MG63 (cell line): ENCODE measurements around the gene KAT2B. TPM values are rescaled to one million over a fixed set of nuclear protein-coding genes. Genes with fewer than 3 reads are reported as not detected.

Experiments
- DNase-seq: peaks from one replicate; pipeline ENCODE4 v3.0.0-alpha.2; 2020
- H3K27me3 ChIP-seq: fragments of 250-450 bp; sonication (Bioruptor Pico); 2 replicates; pipeline ENCODE4 v1.5.1; 2020; ENCODE audit warnings: mild to moderate bottlenecking, moderate library complexity
- H3K36me3 ChIP-seq: fragments of 250-450 bp; sonication (Bioruptor Pico); 2 replicates; pipeline ENCODE4 v1.5.1; 2020; ENCODE audit warnings: mild to moderate bottlenecking, moderate library complexity
- H3K4me3 ChIP-seq: fragments of 250-450 bp; sonication (Bioruptor Pico); 2 replicates; pipeline ENCODE4 v1.5.1; 2020; ENCODE audit warnings: mild to moderate bottlenecking, moderate library complexity
- H3K9me3 ChIP-seq: fragments of 250-450 bp; sonication (Bioruptor Pico); 2 replicates; pipeline ENCODE4 v1.5.1; 2020; ENCODE audit warnings: mild to moderate bottlenecking, moderate library complexity
- total RNA-seq: library from RNA; depleted of rRNA; stranded (reverse); fragments of >200 nt; shearing (Covaris generic); gene quantifications from 2 replicates; pipeline ENCODE4 v1.2.3, GENCODE V29; 2014; ENCODE audit warnings: low replicate concordance

Gene KAT2B
- total RNA-seq, 1 experiment from 2014 or later: 10.8 TPM

GRCh38 chr3:20100151-20100550 is 59.9 kb downstream of the KAT2B start:
- no peaks in the 10 kb centered on the region for H3K36me3 ChIP-seq
- no peak for DNase-seq
- H3K4me3 ChIP-seq: no peak overlapping the region
- H3K27me3 ChIP-seq: no peaks in the 10 kb centered on the region
- H3K9me3 ChIP-seq: no peaks in the 10 kb centered on the region

DNA sequence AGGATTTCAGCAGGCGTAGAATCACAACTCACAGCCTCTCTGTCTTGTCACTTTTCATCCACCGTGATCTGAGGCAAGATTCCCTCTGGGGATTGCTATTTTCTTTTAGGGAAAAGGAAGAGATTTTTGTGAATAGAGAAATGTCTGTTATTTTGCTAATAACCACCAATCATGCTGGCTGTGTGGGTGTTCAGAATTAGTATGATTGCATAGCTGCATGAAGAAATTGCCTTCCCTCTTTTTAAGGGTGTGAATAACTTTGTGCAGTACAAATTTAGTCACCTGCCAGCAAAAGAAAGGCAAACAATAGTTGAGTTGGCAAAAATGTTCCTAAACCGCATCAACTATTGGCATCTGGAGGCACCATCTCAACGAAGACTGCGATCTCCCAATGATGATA is 60.8 kb downstream of the KAT2B start:
- H3K4me3 ChIP-seq: no peak overlapping the region
- no peaks in the 10 kb centered on the region for H3K27me3 ChIP-seq
- H3K9me3 ChIP-seq: no peaks in the 10 kb centered on the region
- no peak for DNase-seq
- H3K36me3 ChIP-seq: no peaks in the 10 kb centered on the region

DNA sequence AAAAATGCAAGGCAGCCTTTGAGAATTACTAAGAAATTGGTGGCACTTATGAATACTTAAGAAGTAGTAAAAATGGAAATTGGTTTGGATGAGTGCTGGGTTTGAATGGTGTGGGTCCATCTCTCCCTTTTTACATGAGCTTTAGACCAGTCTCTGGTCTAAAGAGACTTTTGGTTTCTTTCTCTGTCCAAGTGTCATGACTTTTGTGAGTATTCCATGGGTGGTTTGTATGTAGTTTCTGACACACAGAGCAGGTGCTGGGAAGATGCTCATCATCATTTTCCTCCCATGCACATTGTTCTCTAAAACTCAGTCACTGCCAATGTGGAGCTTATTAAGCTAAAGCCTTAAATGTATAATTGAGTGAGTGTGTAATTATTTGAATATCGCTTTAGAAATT is 63.5 kb downstream of the KAT2B start:
- DNase-seq: no peak
- no peak overlapping the region for H3K4me3 ChIP-seq
- no peaks in the 10 kb centered on the region for H3K9me3 ChIP-seq
- no peaks in the 10 kb centered on the region for H3K27me3 ChIP-seq
- no peaks in the 10 kb centered on the region for H3K36me3 ChIP-seq

DNA sequence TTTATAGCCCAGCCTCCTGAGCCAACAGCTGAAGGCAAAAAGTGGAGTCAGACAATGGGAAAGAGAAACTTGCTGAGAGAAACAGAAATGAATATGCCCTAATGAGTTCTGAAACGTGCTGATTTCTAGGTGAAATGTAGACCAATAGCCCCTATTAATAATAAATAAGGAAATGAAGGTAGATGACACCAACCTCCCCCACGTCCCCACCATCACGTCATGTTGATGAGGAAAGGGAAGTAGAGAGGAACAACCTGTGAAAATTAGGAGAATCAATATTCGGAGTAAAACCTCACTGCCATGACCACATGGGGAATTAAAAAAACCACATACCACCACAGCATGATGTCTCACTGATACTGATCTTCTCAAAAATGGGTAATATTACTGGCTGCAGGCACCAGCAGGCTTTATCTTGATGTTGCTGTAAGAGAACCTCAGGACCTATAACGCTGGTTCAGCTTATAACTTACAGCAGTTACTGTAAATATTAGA is 64.0 kb downstream of the KAT2B start:
- no peak for DNase-seq
- H3K4me3 ChIP-seq: no peak overlapping the region
- no peaks in the 10 kb centered on the region for H3K9me3 ChIP-seq
- H3K27me3 ChIP-seq: no peaks in the 10 kb centered on the region
- no peaks in the 10 kb centered on the region for H3K36me3 ChIP-seq

- Histone ChIP-seq H3K27me3 (no peaks in the 10 kb centered on the region), H3K4me3 (no peak overlapping the region), H3K36me3 (no peaks in the 10 kb centered on the region), H3K9me3 (no peaks in the 10 kb centered on the region)
- no peak for DNase-seq
Observed at GRCh38 chr3:20105513-20106280, 65.5 kb downstream of the KAT2B start.

DNA sequence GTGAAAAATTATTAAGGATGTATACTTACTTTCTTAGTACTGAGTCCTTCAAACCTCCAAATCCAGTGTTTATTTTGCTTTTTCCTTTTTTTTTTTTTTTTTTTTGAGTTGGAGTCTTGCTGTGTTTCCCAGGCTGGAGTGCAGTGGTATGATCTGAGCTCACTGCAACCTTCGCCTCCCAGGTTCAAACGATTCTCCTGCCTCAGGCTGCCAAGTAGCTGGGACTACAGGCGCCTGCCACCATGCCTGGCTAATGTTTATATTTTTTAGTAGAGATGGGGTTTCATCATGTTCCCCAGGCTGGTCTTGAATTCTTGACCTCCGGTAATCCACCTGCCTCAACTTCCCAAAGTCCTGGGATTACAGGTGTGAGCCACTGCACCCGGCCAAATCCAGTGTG is 67.5 kb downstream of the KAT2B start:
- Histone ChIP-seq H3K4me3 (no peak overlapping the region), H3K9me3 (no peaks in the 10 kb centered on the region), H3K36me3 (no peaks in the 10 kb centered on the region), H3K27me3 (no peaks in the 10 kb centered on the region)
- no peak for DNase-seq

DNA sequence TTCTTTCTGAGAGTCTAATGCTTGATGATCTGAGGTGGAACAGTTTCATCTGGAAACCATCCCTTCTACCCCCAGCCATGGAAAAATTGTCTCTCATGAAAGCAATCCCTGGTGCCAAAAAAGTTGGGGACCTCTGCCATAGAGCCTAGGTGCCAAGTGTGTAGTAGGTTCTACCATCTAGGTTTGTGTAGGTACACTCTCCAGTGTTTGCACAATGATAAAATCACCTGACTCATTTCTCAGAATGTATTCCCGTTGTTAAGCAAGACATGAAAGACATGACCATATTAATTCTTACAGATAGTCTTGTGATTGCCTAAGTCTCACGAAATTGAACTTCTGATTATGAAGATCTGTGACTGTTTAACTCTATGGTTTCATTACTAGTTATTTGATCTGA is 68.6 kb downstream of the KAT2B start:
- Histone ChIP-seq H3K4me3 (no peak overlapping the region), H3K9me3 (no peaks in the 10 kb centered on the region), H3K27me3 (no peaks in the 10 kb centered on the region), H3K36me3 (no peaks in the 10 kb centered on the region)
- no peak for DNase-seq

DNA sequence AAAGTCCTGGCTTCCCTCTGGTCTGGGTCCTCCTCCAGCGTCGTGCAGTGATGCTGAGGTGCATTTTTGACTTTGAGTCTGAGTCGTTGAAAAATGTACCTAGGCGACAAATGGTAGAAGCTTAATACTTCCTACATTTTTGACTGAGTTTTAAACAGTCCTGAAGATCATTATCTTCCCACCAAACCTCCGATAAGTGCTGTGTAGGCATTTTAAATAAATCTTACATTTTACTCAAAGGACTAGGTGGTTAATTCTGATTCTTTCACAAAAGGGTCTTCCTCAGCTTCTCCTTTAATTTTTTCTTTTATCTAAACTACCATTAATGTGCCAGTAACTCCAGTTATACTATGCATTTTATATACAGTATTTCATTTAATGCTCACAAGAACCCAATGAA is 70.6 kb downstream of the KAT2B start:
- Histone ChIP-seq H3K36me3 (no peaks in the 10 kb centered on the region), H3K27me3 (no peaks in the 10 kb centered on the region), H3K4me3 (no peak overlapping the region), H3K9me3 (no peaks in the 10 kb centered on the region)
- DNase-seq: no peak

- Histone ChIP-seq H3K27me3 (no peaks in the 10 kb centered on the region), H3K4me3 (no peak overlapping the region), H3K36me3 (no peaks in the 10 kb centered on the region), H3K9me3 (no peaks in the 10 kb centered on the region)
- no peak for DNase-seq
Observed at GRCh38 chr3:20111836-20112235, 71.6 kb downstream of the KAT2B start.

DNA sequence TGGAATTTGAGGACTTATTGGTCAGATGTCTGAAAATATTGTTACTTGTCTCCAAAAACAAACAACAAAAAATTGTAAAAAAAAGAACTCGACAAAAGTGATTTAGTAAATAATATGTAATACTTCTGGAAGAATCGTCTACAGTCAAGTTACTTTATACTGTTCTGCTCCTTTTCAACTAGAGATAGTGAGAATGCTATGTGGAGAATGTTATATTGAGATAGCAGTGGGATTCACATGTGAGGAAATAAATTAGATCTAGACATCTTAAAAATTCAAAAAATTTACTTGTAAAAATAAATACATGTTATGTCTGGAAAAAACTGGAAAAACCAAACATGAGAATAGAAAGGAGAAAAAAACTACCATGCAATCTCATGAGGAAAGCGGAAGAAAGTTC is 80.8 kb downstream of the KAT2B start:
- Histone ChIP-seq H3K36me3 (no peaks in the 10 kb centered on the region), H3K27me3 (no peaks in the 10 kb centered on the region), H3K9me3 (no peaks in the 10 kb centered on the region), H3K4me3 (no peak overlapping the region)
- no peak for DNase-seq

DNA sequence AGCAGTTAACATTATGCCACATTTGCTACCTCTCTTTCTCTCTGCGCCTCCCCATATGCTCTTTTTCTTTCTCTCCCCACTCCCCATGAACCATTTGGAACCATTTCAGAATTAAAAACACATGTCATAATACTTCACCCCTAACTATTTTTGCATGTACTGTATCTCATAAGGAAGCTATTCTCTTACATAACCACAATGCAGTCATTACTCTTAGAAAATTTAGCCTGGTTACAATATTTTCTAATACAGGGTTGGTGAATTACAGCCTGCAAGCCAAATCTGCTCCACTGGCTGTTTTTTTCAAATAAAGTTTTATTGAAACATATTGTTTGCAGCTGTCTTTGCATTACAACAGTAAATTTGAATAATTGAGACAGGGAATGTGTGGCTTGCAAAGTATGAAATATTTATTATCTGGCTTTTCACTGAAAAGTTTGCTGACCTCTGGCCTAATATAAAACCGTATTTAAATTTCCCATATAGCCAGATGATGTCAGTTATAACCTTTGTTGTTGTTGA is 82.9 kb downstream of the KAT2B start:
- DNase-seq: no peak
- Histone ChIP-seq H3K9me3 (no peaks in the 10 kb centered on the region), H3K27me3 (no peaks in the 10 kb centered on the region), H3K36me3 (no peaks in the 10 kb centered on the region), H3K4me3 (no peak overlapping the region)

- Histone ChIP-seq H3K9me3 (no peaks in the 10 kb centered on the region), H3K27me3 (no peaks in the 10 kb centered on the region), H3K4me3 (no peak overlapping the region), H3K36me3 (no peaks in the 10 kb centered on the region)
- no peak for DNase-seq
Observed at GRCh38 chr3:20125289-20125688, 85.0 kb downstream of the KAT2B start.

GRCh38 chr3:20125897-20126296 is 85.7 kb downstream of the KAT2B start:
- no peak for DNase-seq
- no peak overlapping the region for H3K4me3 ChIP-seq
- H3K36me3 ChIP-seq: no peaks in the 10 kb centered on the region

DNA sequence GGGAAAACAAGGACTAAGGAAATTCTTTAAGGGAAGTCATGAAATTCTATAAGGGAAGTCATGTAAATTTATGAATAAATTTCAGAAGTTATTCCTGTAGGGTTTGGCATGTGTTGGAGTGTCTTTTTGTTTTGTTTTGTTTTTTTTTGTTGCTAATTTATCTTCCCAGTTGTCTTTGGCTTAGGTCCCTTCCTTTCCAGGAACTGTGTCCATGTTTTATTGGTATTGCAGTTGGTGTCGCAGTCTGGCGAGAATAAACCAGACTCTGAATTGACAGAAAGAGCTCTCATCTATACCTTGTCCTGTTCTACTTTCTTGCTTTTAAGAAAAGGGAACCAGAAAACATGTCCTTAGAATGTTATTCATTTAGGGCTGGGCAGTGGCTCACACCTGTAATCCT is 88.1 kb downstream of the KAT2B start:
- Histone ChIP-seq H3K4me3 (no peak overlapping the region), H3K36me3 (no peaks in the 10 kb centered on the region), H3K27me3 (no peaks in the 10 kb centered on the region), H3K9me3 (no peaks in the 10 kb centered on the region)
- DNase-seq: no peak

More at GRCh38 chr3:20125897-20126296, 85.7 kb downstream of the KAT2B start:
- H3K9me3 ChIP-seq: no peaks in the 10 kb centered on the region
- H3K27me3 ChIP-seq: no peaks in the 10 kb centered on the region

DNA sequence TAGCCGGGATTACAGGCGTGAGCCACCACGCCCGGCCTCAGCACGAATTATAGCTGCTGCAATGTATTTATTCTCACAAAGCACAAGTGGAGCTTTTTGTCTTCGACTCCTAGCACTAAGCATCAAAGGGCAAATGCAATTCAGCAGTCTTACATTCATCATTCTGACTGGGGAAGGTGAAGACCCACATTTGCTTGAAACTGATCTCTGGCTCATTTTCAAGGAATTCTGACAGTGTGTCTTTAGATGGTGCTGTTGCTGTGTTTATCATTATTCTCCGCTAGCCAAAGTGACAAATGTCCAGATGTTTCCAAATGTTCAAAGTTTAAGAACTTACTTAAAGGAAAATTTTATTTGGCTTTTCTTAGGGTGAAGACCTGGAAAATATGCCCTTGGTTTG is 89.9 kb downstream of the KAT2B start:
- no peak overlapping the region for H3K4me3 ChIP-seq
- H3K9me3 ChIP-seq: no peaks in the 10 kb centered on the region
- no peaks in the 10 kb centered on the region for H3K27me3 ChIP-seq
- no peaks in the 10 kb centered on the region for H3K36me3 ChIP-seq
- no peak for DNase-seq

DNA sequence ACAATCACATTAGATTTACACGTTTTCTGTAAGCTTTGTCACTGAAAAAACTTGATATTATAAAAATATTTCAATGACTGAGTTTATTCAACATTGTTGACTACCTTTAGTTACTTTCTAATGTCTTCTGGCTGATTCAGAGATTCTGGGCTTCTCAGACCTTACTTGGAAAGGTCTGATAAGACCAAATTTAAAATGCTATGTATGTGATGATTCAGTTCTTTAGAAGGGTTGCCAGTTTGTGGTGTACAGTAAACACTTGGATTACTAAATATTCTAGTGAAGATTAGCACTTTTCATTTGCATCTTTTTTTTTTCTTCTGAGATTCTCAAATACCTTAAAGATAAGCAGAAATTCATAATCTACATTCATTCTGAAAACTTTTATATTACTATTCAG is 96.0 kb downstream of the KAT2B start:
- no peaks in the 10 kb centered on the region for H3K9me3 ChIP-seq
- no peak overlapping the region for H3K4me3 ChIP-seq
- H3K36me3 ChIP-seq: no peaks in the 10 kb centered on the region
- no peak for DNase-seq
- H3K27me3 ChIP-seq: no peaks in the 10 kb centered on the region

DNA sequence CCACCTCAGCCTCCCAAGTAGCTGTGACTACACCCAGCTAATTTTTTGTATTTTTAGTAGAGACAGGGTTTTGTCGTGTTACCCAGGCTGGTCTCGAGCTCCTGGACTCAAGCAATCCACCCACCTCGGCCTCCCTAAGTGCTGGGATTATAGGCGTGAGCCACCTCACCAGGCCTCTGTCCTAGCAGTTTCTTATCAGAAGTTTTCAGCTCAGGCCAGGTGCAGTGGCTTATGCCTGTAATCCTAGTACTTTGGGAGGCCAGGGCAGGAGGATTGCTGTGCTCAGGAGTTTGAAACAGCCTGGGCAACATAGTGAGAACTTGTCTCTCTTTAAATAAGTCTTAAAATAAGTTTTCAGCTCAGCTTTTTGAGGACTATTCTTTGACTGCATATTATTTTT is 97.4 kb downstream of the KAT2B start:
- DNase-seq: no peak
- H3K36me3 ChIP-seq: no peaks in the 10 kb centered on the region
- no peak overlapping the region for H3K4me3 ChIP-seq
- H3K9me3 ChIP-seq: no peaks in the 10 kb centered on the region
- no peaks in the 10 kb centered on the region for H3K27me3 ChIP-seq

DNA sequence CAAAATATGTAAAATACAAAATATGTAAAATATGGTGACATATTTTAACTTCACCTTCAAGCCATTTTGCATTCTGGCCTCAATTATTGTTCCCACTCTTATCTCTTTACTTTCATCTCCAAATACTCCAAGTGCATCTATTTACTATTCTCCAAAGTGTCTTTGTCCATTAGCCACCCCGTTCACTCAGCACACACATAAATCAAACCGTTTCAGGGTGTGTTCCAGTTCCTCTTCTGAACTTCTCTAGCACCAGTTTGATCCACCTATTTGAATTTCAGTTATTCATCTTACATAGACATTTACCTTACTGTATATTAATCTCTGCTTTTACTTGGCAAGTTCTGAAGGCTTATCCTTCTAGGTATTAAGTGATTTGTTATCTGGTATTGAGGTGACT is 100.6 kb downstream of the KAT2B start:
- no peaks in the 10 kb centered on the region for H3K36me3 ChIP-seq
- no peak for DNase-seq
- no peaks in the 10 kb centered on the region for H3K27me3 ChIP-seq
- H3K4me3 ChIP-seq: no peak overlapping the region
- no peaks in the 10 kb centered on the region for H3K9me3 ChIP-seq
